ENCODE data around the gene SPRING1. TPM values are rescaled to one million over a fixed set of nuclear protein-coding genes. Genes with fewer than 3 reads are reported as not detected.

Gene SPRING1
- total RNA-seq, 1 experiment from 2014 or later, result 87.4 TPM

- CTCF ChIA-PET, result interaction anchor here (0.6 to 1.5 kb wide), 2 partner anchors 140 to 219 kb away, joined by 3 to 5 read pairs; no protein-coding TSS in a partner anchor
- peaks cover 31% of the 10 kb centered on the region for H3K4me1 Mint-ChIP-seq (ENCODE audit: low read depth, unreplicated experiment)
- TF ChIP-seq, protein P1, sequence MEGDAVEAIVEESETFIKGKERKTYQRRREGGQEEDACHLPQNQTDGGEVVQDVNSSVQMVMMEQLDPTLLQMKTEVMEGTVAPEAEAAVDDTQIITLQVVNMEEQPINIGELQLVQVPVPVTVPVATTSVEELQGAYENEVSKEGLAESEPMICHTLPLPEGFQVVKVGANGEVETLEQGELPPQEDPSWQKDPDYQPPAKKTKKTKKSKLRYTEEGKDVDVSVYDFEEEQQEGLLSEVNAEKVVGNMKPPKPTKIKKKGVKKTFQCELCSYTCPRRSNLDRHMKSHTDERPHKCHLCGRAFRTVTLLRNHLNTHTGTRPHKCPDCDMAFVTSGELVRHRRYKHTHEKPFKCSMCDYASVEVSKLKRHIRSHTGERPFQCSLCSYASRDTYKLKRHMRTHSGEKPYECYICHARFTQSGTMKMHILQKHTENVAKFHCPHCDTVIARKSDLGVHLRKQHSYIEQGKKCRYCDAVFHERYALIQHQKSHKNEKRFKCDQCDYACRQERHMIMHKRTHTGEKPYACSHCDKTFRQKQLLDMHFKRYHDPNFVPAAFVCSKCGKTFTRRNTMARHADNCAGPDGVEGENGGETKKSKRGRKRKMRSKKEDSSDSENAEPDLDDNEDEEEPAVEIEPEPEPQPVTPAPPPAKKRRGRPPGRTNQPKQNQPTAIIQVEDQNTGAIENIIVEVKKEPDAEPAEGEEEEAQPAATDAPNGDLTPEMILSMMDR (IDR thresholded peaks at IDR 0.05; ENCODE audit: unreplicated experiment), result no peak
- H3K27me3 Mint-ChIP-seq (ENCODE audit: unreplicated experiment), result no peaks in the 10 kb centered on the region
- intact Hi-C loops (cut with micrococcal nuclease; ENCODE audit: unreplicated experiment), result loop anchor here (5.0 to 10.0 kb wide), 3 partner anchors 80 to 218 kb away; partner anchors contain the start of gene HRK
- DNase-seq, result peak; percentile 35
- peak overlapping the region; percentile 69 for H3K27ac Mint-ChIP-seq (ENCODE audit: unreplicated experiment)
- H3K4me3 Mint-ChIP-seq (ENCODE audit: low read depth, unreplicated experiment), result peak overlapping the region; percentile 86
- BruUV-seq (replicated peaks), result TSS peak; percentile 37
- H3K9me3 Mint-ChIP-seq (ENCODE audit: low read depth, unreplicated experiment), result no peaks in the 10 kb centered on the region
- peaks cover 59% of the 10 kb centered on the region for H3K36me3 Mint-ChIP-seq (ENCODE audit: insufficient read depth, unreplicated experiment)
These were observed 701 bp downstream of the SPRING1 start for GRCh38 chr12:116736962-116737773.

DNA sequence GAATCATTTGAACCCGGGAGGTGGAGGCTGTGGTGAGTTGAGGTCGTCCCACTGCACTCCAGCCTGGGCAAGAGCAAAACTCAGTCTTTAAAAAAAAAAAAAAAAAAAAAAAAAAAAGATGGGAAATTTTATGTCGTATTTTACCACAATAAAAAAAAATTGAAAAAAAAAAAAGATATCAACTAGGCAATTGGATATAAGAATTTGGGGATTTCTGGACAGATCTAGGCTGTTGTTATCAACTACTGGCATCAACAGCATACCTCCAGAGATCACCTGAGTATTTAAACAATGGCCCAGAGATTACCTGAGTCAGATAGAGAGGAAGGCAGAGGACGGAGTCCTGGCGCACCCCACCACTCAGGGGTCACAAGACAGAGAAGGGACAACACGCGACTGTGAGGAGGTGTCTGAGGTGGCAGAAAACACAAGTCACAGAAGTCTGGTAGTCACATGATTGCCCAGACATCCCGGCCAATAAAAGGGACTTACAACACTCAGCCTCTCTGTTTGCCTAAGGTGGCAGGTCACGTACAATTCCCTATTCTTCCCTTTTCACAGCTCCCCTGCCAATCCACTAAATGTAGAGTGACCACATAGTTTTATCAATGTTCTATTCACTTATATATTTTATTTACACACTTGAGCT lies 1.8 kb downstream of the SPRING1 start:
- TF ChIP-seq, protein P1 (IDR thresholded peaks at IDR 0.05; ENCODE audit: unreplicated experiment), result no peak
- peak; percentile 77 for DNase-seq
- Mint-ChIP-seq H3K4me3 (ENCODE audit: low read depth, unreplicated experiment) (peak overlapping the region; percentile 86), H3K36me3 (ENCODE audit: insufficient read depth, unreplicated experiment) (peaks cover 54% of the 10 kb centered on the region), H3K27ac (ENCODE audit: unreplicated experiment) (peak overlapping the region; percentile 85), H3K27me3 (ENCODE audit: unreplicated experiment) (no peaks in the 10 kb centered on the region), H3K9me3 (ENCODE audit: low read depth, unreplicated experiment) (no peaks in the 10 kb centered on the region), H3K4me1 (ENCODE audit: low read depth, unreplicated experiment) (peaks cover 31% of the 10 kb centered on the region)
- CTCF ChIA-PET, result interaction anchor here (1.5 kb wide), 1 partner anchor 220 kb away, joined by 5 read pairs; no protein-coding TSS in a partner anchor
- intact Hi-C loops (cut with micrococcal nuclease; ENCODE audit: unreplicated experiment), result loop anchor here (5.0 to 10.0 kb wide), 3 partner anchors 81 to 219 kb away; partner anchors contain the start of gene HRK
- BruUV-seq (replicated peaks), result no TSS peak

DNA sequence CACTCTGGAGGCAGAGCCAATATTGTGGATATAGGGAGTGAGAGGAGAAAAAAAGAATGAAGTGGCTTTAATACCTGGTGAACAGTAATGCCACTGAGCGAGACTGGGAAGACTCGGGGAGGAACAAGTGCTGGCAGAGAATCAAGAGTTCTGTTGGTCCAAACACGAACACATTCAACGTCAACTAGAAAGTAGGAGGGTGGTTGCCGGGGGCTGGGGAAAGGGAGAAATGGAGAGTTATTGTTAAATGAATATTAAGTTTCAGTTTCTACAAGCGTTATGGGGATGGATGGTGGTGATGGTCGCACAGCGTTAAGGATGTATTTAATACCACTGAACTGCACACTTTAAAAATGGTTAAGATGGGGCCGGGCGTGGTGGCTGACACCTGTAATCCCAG lies 2.8 kb downstream of the SPRING1 start:
- peak overlapping the region; percentile 79 for H3K27ac Mint-ChIP-seq (ENCODE audit: unreplicated experiment)
- no peaks in the 10 kb centered on the region for H3K27me3 Mint-ChIP-seq (ENCODE audit: unreplicated experiment)
- no peak for DNase-seq
- CTCF ChIA-PET, result no interaction called here
- no TSS peak for BruUV-seq (replicated peaks)
- peaks cover 31% of the 10 kb centered on the region for H3K4me1 Mint-ChIP-seq (ENCODE audit: low read depth, unreplicated experiment)
- TF ChIP-seq, protein P1 (IDR thresholded peaks at IDR 0.05; ENCODE audit: unreplicated experiment), result no peak
- H3K4me3 Mint-ChIP-seq (ENCODE audit: low read depth, unreplicated experiment), result peak overlapping the region; percentile 56
- peaks cover 55% of the 10 kb centered on the region for H3K36me3 Mint-ChIP-seq (ENCODE audit: insufficient read depth, unreplicated experiment)
- H3K9me3 Mint-ChIP-seq (ENCODE audit: low read depth, unreplicated experiment), result no peaks in the 10 kb centered on the region
- intact Hi-C loops (cut with micrococcal nuclease; ENCODE audit: unreplicated experiment), result loop anchor here (5.0 to 10.0 kb wide), 3 partner anchors 82 to 220 kb away; partner anchors contain the start of gene HRK

- TF ChIP-seq, protein P1 (IDR thresholded peaks at IDR 0.05; ENCODE audit: unreplicated experiment), result no peak
- Mint-ChIP-seq H3K4me3 (ENCODE audit: low read depth, unreplicated experiment) (peak overlapping the region; percentile 56), H3K4me1 (ENCODE audit: low read depth, unreplicated experiment) (peaks cover 27% of the 10 kb centered on the region), H3K9me3 (ENCODE audit: low read depth, unreplicated experiment) (no peaks in the 10 kb centered on the region), H3K27me3 (ENCODE audit: unreplicated experiment) (no peaks in the 10 kb centered on the region), H3K36me3 (ENCODE audit: insufficient read depth, unreplicated experiment) (peaks cover 63% of the 10 kb centered on the region), H3K27ac (ENCODE audit: unreplicated experiment) (peak overlapping the region; percentile 79)
- intact Hi-C loops (cut with micrococcal nuclease; ENCODE audit: unreplicated experiment), result loop anchor here (10.0 kb wide), 2 partner anchors 151 to 221 kb away; partner anchors contain the start of gene HRK
- no peak for DNase-seq
- CTCF ChIA-PET, result interaction anchor here (1.0 kb wide), 1 partner anchor 222 kb away, joined by 3 read pairs; no protein-coding TSS in a partner anchor
- no TSS peak for BruUV-seq (replicated peaks)
These were observed 3.6 kb downstream of the SPRING1 start for GRCh38 chr12:116734156-116734768.

All from Calu3 (cell line).